ENCODE results near the gene EFCAB6. TPM values are rescaled to one million over a fixed set of nuclear protein-coding genes. Genes with fewer than 3 reads are reported as not detected.

The EFCAB6 gene
- total and polyA plus RNA-seq, 2 donors (not counting 1 experiment from before 2014, with no cell fraction given), result 0.07 to 0.10 TPM

DNA sequence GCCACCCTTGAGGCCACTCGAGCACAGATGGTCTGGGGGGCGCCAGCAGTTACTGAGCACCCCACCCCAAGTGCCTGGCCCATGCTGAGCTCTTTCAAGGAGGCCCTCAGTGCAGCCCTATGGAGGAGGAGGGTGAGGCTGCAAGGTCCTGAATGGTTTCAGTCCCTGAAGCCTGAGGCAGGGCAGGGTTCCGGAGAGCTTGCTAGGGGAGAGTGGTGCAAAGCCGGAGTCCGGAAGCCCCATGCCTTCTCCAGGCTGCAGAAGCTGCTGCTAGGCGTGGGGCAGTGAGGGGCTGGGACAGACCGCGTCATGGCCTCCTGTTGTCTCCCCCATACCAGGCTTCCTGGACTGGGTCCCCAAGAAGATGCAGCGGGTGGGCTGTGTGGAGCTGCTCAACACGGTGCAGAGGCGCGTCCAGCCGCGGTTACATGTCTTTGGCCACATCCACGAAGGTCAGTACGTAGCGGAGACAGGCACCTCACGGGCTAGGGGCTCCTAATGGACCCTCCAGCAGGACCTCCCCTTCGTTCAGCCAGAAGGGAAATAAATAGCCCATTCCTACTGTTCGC is 309.7 kb downstream of the EFCAB6 start:
- WGBS (ENCODE audit: insufficient coverage), result 79% methylated on average over 17 of the region's 20 CpGs
- Mint-ChIP-seq H3K4me1 (no peaks in the 10 kb centered on the region), H3K27me3 (no peaks in the 10 kb centered on the region), H3K27ac (no peak overlapping the region), H3K9me3 (ENCODE audit: insufficient read depth) (no peaks in the 10 kb centered on the region), H3K4me3 (no peak overlapping the region)
- H3K4me2 ChIP-seq (replicated peaks; ENCODE audit: low read depth, low read length, poor library complexity, severe bottlenecking), result no peak overlapping the region
- no peak overlapping the region for H3K9ac ChIP-seq (ENCODE audit: low read length)
- no peaks in the 10 kb centered on the region for H4K20me1 ChIP-seq (ENCODE audit: control insufficient read depth, insufficient read depth, low read length, poor library complexity, severe bottlenecking)
- no peak overlapping the region for H3K27ac ChIP-seq (ENCODE audit: low read length in 2 of 2)
- H3K4me3 ChIP-seq (ENCODE audit: control extremely low read depth in 1 of 5, extremely low read depth in 1 of 5, insufficient read depth in 1 of 5, low read depth in 2 of 5, low read length in 4 of 5), result no peak overlapping the region
- no peak overlapping the region for H2AFZ ChIP-seq (ENCODE audit: insufficient read depth, low read depth, low read length, poor library complexity, severe bottlenecking)
- no peaks in the 10 kb centered on the region for H3K79me2 ChIP-seq (ENCODE audit: control insufficient read depth, insufficient read depth, low read length)
- DNase-seq, result no peak
- ChIA-PET CTCF (no interaction called here), POLR2A (no interaction called here)
- H3K27me3 ChIP-seq (replicated peaks in 1 of 4; ENCODE audit: control extremely low read depth in 1 of 4, control insufficient read depth in 3 of 4, insufficient read depth in 4 of 4, low read length in 3 of 4), result no peaks in the 10 kb centered on the region
- intact Hi-C loops (cut with micrococcal nuclease), result no loop called here
- no peak for ATAC-seq (ENCODE audit: low read depth)
- TF ChIP-seq, protein P1, sequence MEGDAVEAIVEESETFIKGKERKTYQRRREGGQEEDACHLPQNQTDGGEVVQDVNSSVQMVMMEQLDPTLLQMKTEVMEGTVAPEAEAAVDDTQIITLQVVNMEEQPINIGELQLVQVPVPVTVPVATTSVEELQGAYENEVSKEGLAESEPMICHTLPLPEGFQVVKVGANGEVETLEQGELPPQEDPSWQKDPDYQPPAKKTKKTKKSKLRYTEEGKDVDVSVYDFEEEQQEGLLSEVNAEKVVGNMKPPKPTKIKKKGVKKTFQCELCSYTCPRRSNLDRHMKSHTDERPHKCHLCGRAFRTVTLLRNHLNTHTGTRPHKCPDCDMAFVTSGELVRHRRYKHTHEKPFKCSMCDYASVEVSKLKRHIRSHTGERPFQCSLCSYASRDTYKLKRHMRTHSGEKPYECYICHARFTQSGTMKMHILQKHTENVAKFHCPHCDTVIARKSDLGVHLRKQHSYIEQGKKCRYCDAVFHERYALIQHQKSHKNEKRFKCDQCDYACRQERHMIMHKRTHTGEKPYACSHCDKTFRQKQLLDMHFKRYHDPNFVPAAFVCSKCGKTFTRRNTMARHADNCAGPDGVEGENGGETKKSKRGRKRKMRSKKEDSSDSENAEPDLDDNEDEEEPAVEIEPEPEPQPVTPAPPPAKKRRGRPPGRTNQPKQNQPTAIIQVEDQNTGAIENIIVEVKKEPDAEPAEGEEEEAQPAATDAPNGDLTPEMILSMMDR (IDR thresholded peaks at IDR 0.05), result no peak
- TF ChIP-seq EZH2 (IDR thresholded peaks at IDR 0.05; ENCODE audit: borderline replicate concordance, insufficient read depth, low read depth, low read length, poor library complexity, severe bottlenecking), result no peak
- no peaks in the 10 kb centered on the region for H3K36me3 ChIP-seq (replicated peaks in 1 of 2; ENCODE audit: control extremely low read depth in 1 of 2, control insufficient read depth in 1 of 2, extremely low read depth in 1 of 2, insufficient read depth in 2 of 2, low read length in 1 of 2)
- peaks cover 0 to 16% (median 0%) of the 10 kb centered on the region in 3 donors for H3K9me3 ChIP-seq (ENCODE audit: control extremely low read depth in 1 of 3, control insufficient read depth in 2 of 3, insufficient read depth in 1 of 3, low read length in 2 of 3)
- no peaks in the 10 kb centered on the region for H3K4me1 ChIP-seq (ENCODE audit: control insufficient read depth in 2 of 2, insufficient read depth in 2 of 2, low read length in 2 of 2)

DNA sequence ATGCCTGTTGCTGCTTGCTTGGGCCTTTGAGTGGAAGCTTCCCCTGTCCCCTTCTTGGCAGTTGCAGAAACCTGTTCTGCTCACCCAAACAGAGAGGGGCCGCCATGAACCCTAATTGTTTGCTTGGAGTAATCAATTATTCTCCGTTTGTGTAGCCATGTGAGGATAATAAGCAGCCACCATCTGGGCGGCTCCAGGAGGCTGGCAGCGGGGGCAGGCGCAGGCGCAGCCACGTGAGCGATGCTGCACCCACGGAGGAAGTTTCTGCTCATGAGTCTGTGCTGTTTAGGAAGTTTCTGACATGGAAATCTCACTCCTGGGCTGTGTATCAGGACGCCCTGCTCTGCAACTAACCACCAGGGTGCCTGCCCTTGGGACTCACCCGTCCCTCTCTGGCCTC is 310.2 kb downstream of the EFCAB6 start:
- 77% methylated on average over 11 of the region's 11 CpGs for WGBS (ENCODE audit: insufficient coverage)
- Mint-ChIP-seq H3K4me1 (no peaks in the 10 kb centered on the region), H3K27me3 (no peaks in the 10 kb centered on the region), H3K27ac (no peak overlapping the region), H3K9me3 (ENCODE audit: insufficient read depth) (no peaks in the 10 kb centered on the region), H3K4me3 (no peak overlapping the region)
- intact Hi-C loops (cut with micrococcal nuclease), result no loop called here
- no peak overlapping the region for H3K4me2 ChIP-seq (replicated peaks; ENCODE audit: low read depth, low read length, poor library complexity, severe bottlenecking)
- H3K9me3 ChIP-seq (ENCODE audit: control extremely low read depth in 1 of 3, control insufficient read depth in 2 of 3, insufficient read depth in 1 of 3, low read length in 2 of 3), result peaks cover 0 to 16% (median 0%) of the 10 kb centered on the region in 3 donors
- H3K79me2 ChIP-seq (ENCODE audit: control insufficient read depth, insufficient read depth, low read length), result no peaks in the 10 kb centered on the region
- no peak overlapping the region for H3K9ac ChIP-seq (ENCODE audit: low read length)
- H3K36me3 ChIP-seq (replicated peaks in 1 of 2; ENCODE audit: control extremely low read depth in 1 of 2, control insufficient read depth in 1 of 2, extremely low read depth in 1 of 2, insufficient read depth in 2 of 2, low read length in 1 of 2), result no peaks in the 10 kb centered on the region
- no peak overlapping the region for H3K4me3 ChIP-seq (ENCODE audit: control extremely low read depth in 1 of 5, extremely low read depth in 1 of 5, insufficient read depth in 1 of 5, low read depth in 2 of 5, low read length in 4 of 5)
- DNase-seq, result no peak
- CTCF ChIA-PET, result no interaction called here
- H2AFZ ChIP-seq (ENCODE audit: insufficient read depth, low read depth, low read length, poor library complexity, severe bottlenecking), result no peak overlapping the region
- no peaks in the 10 kb centered on the region for H3K4me1 ChIP-seq (ENCODE audit: control insufficient read depth in 2 of 2, insufficient read depth in 2 of 2, low read length in 2 of 2)
- no peak overlapping the region for H3K27ac ChIP-seq (ENCODE audit: low read length in 2 of 2)
- TF ChIP-seq, protein P1 (IDR thresholded peaks at IDR 0.05), result no peak
- no peak for TF ChIP-seq EZH2 (IDR thresholded peaks at IDR 0.05; ENCODE audit: borderline replicate concordance, insufficient read depth, low read depth, low read length, poor library complexity, severe bottlenecking)
- ATAC-seq (ENCODE audit: low read depth), result no peak
- H3K27me3 ChIP-seq (replicated peaks in 1 of 4; ENCODE audit: control extremely low read depth in 1 of 4, control insufficient read depth in 3 of 4, insufficient read depth in 4 of 4, low read length in 3 of 4), result no peaks in the 10 kb centered on the region
- H4K20me1 ChIP-seq (ENCODE audit: control insufficient read depth, insufficient read depth, low read length, poor library complexity, severe bottlenecking), result no peaks in the 10 kb centered on the region
- POLR2A ChIA-PET, result no interaction called here
